ENCODE measurements around the gene WFDC8. TPM values are rescaled to one million over a fixed set of nuclear protein-coding genes. Genes with fewer than 3 reads are reported as not detected.

The WFDC8 gene
- total RNA-seq, 1 experiment from 2014 or later, result not detected

GRCh38 chr20:45539382-45539781, 39.7 kb downstream of the WFDC8 start, which contains the start of gene WFDC6:
Gene WFDC6, minus strand, starts transcription at chr20:45539482. Its CDS starts 75 bp downstream, at chr20:45539407.
- WGBS (ENCODE audit: extremely low coverage, insufficient read length, low lambda C conversion rate), result no CpG with 5 or more reads among the region's 2 CpGs

More at GRCh38 chr20:45539382-45539781, 39.7 kb downstream of the WFDC8 start, which contains the start of gene WFDC6:
- H3K27ac Mint-ChIP-seq, result no peak within 1 kb of the TSS; a peak in 1 of 7 replicates
- H3K36me3 Mint-ChIP-seq (ENCODE audit: insufficient read depth in 1 of 3, low read depth in 3 of 3), result no peaks in the 10 kb centered on the region
- no peak for DNase-seq
- no peak within 1 kb of the TSS for H3K56ac ChIP-seq (ENCODE audit: insufficient read length, low read depth, low read length)
- H3K27me3 ChIP-seq (ENCODE audit: insufficient read depth, low read length), result no peaks in the 10 kb centered on the region
- no peak within 1 kb of the TSS for H2AK5ac ChIP-seq (ENCODE audit: insufficient read length, low read length)
- H3K4me1 Mint-ChIP-seq, result peaks cover 7% of the 10 kb centered on the region in 2 experiments; a peak in 3 of 4 replicates
- H2AFZ ChIP-seq (ENCODE audit: low read length), result no peak within 1 kb of the TSS
- no peaks in the 10 kb centered on the region for H3K9me3 ChIP-seq (ENCODE audit: control insufficient read depth, low read depth, low read length)
- no peak within 1 kb of the TSS for H4K91ac ChIP-seq (ENCODE audit: insufficient read length, low read depth, low read length)
- no peaks in the 10 kb centered on the region for H4K20me1 ChIP-seq (ENCODE audit: control insufficient read depth, insufficient read depth, insufficient read length)
- H3K4ac ChIP-seq (ENCODE audit: low read depth, low read length), result no peak within 1 kb of the TSS
- no peak within 1 kb of the TSS for H2BK12ac ChIP-seq (ENCODE audit: insufficient read length, low read depth, low read length)
- no peaks in the 10 kb centered on the region for H3K79me2 ChIP-seq (ENCODE audit: insufficient read depth, low read length)
- H3K27ac ChIP-seq (ENCODE audit: insufficient read length, low read depth, low read length), result no peak within 1 kb of the TSS
- no peak within 1 kb of the TSS for H4K5ac ChIP-seq (ENCODE audit: insufficient read length, low read depth, low read length)
- no peak within 1 kb of the TSS for H2BK5ac ChIP-seq (ENCODE audit: insufficient read length, low read length)
- H3K9me3 Mint-ChIP-seq, result no peaks in the 10 kb centered on the region
- peaks cover 2% of the 10 kb centered on the region; the same call in 1 of the 2 replicates for H3K27me3 Mint-ChIP-seq (ENCODE audit: low read depth)
- H3K14ac ChIP-seq (ENCODE audit: insufficient read depth, low read length), result no peak within 1 kb of the TSS
- H3K4me2 ChIP-seq (ENCODE audit: insufficient read depth, insufficient read length, low read length), result no peak within 1 kb of the TSS
- no peak within 1 kb of the TSS for H3K18ac ChIP-seq (ENCODE audit: insufficient read length, low read depth, low read length)
- no peak within 1 kb of the TSS for H3K9ac ChIP-seq (ENCODE audit: extremely low read depth, insufficient read length, low read length)
- H2BK120ac ChIP-seq (ENCODE audit: low read depth, low read length, poor library complexity, severe bottlenecking), result no peak within 1 kb of the TSS
- no peak within 1 kb of the TSS for H2BK15ac ChIP-seq (ENCODE audit: low read depth, low read length)
- H2BK20ac ChIP-seq (ENCODE audit: low read depth, low read length, poor library complexity, severe bottlenecking), result no peak within 1 kb of the TSS
- H3K23ac ChIP-seq (ENCODE audit: insufficient read length, low read depth, low read length), result no peak within 1 kb of the TSS
- H3K23me2 ChIP-seq (ENCODE audit: insufficient read length, low read depth, low read length, poor library complexity, severe bottlenecking), result no peaks in the 10 kb centered on the region
- H3K79me1 ChIP-seq (ENCODE audit: insufficient read depth, low read depth, low read length, poor library complexity, severe bottlenecking), result no peaks in the 10 kb centered on the region
- H3K4me3 Mint-ChIP-seq, result no peak within 1 kb of the TSS
- no peak within 1 kb of the TSS for H4K8ac ChIP-seq (replicated peaks; ENCODE audit: insufficient read length, low read depth, low read length)
- no peak for TF ChIP-seq CTCF (conservative IDR thresholded peaks at IDR 0.05)
- H3K4me1 ChIP-seq (ENCODE audit: insufficient read depth, low read length), result no peaks in the 10 kb centered on the region
- H3T11ph ChIP-seq (ENCODE audit: low read length), result no peak within 1 kb of the TSS

Measured in H9 (cell line).